Subcutaneous adipose tissue (tissue), 4 donors: ENCODE data around the gene ABCB8. TPM values are rescaled to one million over a fixed set of nuclear protein-coding genes. Genes with fewer than 3 reads are reported as not detected.

Experiments used
- total RNA-seq, 4 donors: library from RNA; depleted of rRNA; stranded (reverse); fragments of >200 nt; gene quantifications; one replicate each; pipeline ENCODE4 v1.1.0, GENCODE V29; 2016
- TF ChIP-seq, protein P1 (sequence below): fragments of 450-650 bp; IDR thresholded peaks from one replicate; pipeline ENCODE4 v1.5.1; 2016; ENCODE audit warnings: low read depth, mild to moderate bottlenecking, control low read depth, antibody characterized with exemption, moderate library complexity

ABCB8 gene
- total RNA-seq, 4 donors from 2014 or later = 13.2 to 45.4 (median 14.9) TPM

DNA sequence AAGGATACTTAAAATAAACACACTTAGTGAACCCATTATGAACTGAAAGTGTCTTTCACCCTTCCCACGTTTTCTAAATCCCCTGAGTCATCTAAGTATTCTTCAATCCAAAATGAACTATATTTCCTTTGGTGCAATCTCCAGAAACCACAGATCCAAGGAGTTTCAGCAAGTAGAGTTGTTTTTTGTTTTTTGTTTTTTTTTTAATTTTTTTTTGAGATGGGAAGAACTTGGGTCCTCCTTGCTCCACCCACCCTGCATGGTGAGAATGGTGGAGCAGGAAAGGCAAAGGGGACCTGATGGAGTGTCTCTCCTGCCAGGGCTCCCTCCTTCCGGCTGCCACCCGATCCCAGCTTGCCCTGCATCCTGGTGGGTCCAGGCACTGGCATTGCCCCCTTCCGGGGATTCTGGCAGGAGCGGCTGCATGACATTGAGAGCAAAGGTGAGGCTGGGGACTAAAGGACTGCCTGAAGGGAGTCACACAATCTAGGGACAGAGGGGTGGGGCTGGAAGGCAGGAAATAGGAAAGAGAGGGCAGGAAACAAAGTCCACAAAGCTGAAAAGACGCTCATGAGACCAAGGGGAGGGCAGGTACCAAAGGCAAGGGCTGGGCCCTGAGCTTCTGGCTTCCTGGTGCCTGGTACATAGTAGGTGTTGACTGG, 16.1 kb upstream of the ABCB8 start:
- TF ChIP-seq, protein P1, sequence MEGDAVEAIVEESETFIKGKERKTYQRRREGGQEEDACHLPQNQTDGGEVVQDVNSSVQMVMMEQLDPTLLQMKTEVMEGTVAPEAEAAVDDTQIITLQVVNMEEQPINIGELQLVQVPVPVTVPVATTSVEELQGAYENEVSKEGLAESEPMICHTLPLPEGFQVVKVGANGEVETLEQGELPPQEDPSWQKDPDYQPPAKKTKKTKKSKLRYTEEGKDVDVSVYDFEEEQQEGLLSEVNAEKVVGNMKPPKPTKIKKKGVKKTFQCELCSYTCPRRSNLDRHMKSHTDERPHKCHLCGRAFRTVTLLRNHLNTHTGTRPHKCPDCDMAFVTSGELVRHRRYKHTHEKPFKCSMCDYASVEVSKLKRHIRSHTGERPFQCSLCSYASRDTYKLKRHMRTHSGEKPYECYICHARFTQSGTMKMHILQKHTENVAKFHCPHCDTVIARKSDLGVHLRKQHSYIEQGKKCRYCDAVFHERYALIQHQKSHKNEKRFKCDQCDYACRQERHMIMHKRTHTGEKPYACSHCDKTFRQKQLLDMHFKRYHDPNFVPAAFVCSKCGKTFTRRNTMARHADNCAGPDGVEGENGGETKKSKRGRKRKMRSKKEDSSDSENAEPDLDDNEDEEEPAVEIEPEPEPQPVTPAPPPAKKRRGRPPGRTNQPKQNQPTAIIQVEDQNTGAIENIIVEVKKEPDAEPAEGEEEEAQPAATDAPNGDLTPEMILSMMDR = no peak

DNA sequence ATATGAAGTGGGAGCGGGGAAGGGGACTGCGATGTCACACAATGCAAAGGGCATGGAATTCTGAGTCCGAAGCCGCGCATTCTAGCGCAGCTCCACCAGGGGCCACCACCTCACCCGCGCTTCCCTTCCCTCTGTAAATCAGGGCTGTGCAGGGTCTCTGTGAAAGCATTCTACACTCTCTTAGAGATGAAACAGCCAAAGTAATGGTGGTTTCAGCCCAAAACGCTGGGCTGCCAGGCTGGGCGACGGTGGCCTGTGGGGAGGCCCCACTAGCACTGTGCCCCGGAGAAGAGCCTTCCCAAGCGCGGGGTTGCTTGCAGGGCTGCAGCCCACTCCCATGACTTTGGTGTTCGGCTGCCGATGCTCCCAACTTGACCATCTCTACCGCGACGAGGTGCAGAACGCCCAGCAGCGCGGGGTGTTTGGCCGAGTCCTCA, 15.3 kb upstream of the ABCB8 start:
- TF ChIP-seq, protein P1 = no peak

DNA sequence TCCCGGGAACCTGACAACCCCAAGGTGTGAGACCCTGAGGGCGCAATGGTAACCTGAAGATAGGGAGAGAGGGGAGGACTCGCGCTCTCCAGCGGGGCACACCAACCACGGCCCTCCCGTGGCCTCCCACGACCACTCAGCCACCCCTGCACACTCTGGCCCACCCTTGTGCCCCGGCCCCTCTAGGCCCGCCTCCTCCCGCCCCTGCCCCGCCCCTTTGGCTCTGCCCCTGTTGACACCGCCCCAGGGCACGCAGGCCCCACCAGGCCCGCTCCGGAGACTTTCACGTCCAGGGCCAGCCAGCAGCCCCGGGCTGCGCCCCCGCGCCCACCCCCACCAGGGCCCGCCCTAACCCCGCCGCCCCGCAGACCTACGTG, 14.9 kb upstream of the ABCB8 start:
- TF ChIP-seq, protein P1 = no peak

DNA sequence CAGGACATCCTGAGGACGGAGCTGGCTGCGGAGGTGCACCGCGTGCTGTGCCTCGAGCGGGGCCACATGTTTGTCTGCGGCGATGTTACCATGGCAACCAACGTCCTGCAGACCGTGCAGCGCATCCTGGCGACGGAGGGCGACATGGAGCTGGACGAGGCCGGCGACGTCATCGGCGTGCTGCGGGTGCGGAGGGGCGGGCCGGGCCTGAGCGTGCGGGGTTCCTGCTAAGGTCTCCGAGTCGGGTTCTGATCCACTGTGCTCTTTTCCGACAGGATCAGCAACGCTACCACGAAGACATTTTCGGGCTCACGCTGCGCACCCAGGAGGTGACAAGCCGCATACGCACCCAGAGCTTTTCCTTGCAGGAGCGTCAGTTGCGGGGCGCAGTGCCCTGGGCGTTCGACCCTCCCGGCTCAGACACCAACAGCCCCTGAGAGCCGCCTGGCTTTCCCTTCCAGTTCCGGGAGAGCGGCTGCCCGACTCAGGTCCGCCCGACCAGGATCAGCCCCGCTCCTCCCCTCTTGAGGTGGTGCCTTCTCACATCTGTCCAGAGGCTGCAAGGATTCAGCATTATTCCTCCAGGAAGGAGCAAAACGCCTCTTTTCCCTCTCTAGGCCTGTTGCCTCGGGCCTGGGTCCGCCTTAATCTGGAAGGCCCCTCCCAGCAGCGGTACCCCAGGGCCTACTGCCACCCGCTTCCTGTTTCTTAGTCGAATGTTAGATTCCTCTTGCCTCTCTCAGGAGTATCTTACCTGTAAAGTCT, 14.3 kb upstream of the ABCB8 start:
- TF ChIP-seq, protein P1 = no peak

DNA sequence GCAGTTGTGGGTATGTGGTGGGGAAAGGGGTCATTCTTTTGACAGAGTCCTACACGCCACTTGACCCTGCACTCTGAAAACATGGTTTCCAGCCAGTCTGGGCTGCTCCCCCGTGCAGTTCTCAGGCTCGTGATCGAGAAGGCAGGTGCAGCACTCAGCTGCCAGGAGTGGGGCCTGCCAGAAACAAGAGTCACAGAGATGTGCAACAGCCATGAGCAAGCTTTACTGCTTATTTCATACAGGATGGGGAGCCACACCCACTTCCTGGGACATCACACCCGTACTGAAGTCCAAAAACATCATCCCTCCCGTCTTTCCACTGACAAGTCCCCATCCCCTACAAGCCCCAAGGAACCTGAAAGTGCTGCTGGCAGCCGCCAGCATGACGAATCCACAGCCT, 13.3 kb upstream of the ABCB8 start:
- TF ChIP-seq, protein P1 = no peak

DNA sequence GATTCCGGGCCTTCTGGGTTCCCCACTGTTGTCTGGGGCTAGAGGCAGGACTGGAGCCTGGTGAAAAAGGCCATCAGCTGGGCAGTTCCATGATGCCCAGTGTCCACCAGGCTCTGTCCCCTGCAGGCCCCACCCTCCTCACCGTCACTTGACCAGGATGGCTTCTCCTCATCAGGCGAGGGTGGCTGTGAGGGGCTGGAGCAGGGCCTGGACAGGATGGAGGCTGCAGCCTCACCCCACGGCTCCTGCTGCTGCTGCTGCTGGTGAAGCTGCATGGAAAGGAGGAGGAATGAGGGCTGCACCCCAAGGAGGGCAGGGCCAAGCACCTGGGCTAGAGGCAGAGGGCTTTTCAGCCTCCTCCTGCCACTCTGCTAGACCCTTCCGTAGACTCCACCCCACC, 12.3 kb upstream of the ABCB8 start:
- TF ChIP-seq, protein P1 = no peak

DNA sequence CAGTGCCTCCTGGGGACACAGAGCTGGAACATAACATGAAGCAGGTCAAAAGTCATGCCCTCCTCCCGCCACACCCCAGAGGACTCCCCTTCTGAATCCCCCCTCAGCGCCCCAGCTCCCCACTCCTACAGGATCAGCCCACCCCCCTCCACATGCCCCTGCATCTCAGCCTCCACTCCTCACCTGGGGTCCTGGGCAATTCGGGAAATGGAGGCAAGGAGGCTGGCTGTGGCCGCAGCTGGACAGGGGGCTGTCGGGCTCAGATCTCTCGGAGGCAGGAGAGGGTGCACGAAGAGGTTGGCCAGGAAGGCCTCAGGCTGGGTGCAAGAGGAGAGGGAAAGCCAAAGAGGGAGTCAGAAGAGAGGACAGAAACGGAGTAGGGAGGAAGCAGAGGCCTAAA, 11.7 kb upstream of the ABCB8 start:
- TF ChIP-seq, protein P1 = no peak
